Nucleus accumbens (tissue), 56 donors: ENCODE results near the gene CNGA2.
"Not testable (repeated sequence)": the region's sequence is repeated elsewhere in the genome, so short reads cannot be mapped to it uniquely, and the experiment has no call there.

ENCODE experiments used
- DNase-seq, 56 donors: peaks; one replicate each; lab custom pipeline; 2025; lab: John Stamatoyannopoulos, UW

CNGA2 gene

DNA sequence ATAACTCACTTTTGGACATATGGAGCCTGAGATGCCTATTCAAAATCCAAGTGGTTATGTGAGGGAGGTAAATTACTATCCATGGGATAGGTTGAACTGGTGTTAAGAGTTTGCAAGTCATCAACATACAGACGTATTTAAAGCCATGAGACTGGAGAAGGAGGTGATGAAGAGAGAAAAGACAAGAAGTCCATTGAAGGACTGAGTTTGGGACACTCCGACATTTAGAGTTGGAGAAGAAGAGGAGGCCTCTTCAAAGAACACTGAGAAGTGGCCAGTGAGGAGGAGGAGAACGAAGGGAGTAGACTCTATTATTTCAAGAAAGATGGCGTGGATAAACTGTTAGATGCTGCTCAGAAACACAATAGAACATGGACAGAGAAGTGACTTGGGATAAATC is at the start of gene CNGA2:
TSS of gene CNGA2 (plus strand) at position 301 of the 400 bp plus-strand sequence. CDS start 3,738 bp downstream, outside the sequence.
- DNase-seq = no peak

DNA sequence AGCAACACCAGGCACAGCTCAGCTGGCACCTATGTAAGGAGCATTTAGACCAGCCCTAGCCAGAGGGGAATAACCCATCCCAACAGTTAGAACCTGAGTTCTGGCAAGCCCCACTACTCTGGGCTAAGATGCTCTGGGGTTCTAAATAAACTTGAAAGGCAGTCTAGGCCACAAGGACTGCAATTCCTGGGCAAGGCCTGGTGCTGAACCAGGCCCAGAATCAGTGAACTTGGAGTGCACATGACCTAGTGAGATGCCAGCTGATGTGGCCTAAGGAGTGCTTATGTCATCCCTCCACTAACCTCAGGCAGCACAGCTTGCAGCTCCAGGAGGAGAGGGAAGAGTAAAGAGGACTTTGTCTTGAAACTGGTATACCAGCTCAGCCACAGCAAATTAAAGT is 46.9 kb upstream of the CNGA2 start:
- DNase-seq = no peak

GRCh38 chrX:151688695-151689094 is 45.9 kb upstream of the CNGA2 start:
- no peak for DNase-seq

- no peak for DNase-seq
These were observed 41.7 kb upstream of the CNGA2 start for GRCh38 chrX:151692825-151693224.

GRCh38 chrX:151694121-151694520 is 40.4 kb upstream of the CNGA2 start:
- DNase-seq = no peak

- peak in 1 of 56 donors; percentile 12 for DNase-seq
These were observed 39.6 kb upstream of the CNGA2 start, which contains the start of gene PRRG3 for GRCh38 chrX:151694661-151695582. TSS of gene PRRG3 (plus strand) at chrX:151695458. CDS start at chrX:151698815, 3,357 bp downstream.

DNA sequence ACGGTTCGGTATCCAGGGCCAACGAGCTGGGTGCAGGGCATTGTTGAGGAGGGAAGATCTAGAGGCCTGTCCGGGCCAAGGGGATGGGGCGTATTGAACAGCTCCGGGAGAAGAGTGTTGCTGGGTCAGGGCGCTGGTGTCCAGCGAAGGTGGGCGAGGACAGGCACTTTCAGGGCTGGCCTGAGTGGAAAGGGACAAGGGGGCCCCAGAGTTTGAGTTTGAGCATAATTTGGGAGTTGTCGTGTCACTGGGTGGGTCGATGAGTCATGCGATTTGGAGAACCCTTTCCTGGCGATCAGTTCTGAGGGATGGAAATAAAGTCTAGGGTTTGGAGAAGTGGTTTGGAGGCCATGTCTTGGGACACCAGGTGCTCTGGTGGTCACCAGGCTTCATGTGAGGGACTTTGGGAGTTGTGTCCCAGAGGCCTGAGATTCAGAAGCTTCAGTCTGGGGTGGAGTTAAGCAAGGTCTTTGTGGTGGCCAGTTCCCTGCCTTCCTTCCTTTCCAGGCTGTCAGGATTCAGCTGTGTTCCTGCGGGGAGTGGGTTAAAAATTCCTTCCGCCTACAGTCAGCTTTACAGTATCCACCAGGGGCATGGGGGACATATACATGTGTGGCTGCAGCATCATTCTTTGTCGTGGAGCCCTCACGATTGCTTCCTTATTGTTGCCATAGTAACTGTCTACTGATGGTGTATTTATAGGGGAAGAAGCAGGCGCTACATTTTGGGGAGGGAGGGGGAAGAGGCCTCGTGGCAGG is 38.8 kb upstream of the CNGA2 start:
- no peak for DNase-seq

DNA sequence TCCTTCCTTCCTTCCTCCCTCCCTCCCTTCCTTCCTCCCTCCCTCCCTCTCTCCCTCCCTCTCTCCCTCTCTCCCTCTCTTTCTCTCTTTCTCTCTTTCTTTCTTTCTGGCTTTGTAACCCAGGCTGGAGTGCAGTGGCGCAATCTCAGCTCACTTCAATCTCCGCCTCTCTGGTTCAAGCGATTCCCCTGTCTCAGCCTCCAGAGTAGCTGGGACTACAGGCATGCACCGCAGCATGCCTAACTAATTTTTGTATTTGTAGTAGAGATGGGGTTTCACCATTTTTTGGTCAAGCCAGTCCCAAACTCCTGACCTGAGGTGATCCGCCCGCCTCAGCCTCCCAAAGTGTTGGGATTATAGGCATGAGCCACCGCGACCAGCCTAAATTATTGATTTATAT is 37.5 kb upstream of the CNGA2 start:
- DNase-seq = not testable (repeated sequence)

- DNase-seq = no peak
These were observed 37.0 kb upstream of the CNGA2 start for GRCh38 chrX:151697522-151697921.

DNA sequence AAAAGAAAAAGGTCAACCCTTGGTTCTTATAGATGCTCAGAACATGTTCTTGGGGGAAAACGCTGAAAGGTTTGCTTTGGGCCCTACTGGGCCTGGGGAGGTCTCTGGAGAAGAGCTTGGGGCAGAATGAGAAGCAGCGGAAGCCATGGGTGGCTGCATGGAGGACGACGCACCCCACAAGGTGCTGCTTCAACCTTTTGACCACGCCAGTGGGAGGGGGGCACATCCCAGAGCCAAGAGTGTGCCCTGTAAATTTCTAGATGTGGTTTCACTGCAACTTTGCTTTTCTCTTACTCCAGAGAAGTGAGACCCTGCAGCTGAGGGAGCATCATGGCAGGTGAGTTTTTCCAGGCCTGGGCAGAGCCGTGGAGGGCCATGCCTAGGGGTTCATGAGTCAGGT is 36.1 kb upstream of the CNGA2 start:
- no peak for DNase-seq

DNA sequence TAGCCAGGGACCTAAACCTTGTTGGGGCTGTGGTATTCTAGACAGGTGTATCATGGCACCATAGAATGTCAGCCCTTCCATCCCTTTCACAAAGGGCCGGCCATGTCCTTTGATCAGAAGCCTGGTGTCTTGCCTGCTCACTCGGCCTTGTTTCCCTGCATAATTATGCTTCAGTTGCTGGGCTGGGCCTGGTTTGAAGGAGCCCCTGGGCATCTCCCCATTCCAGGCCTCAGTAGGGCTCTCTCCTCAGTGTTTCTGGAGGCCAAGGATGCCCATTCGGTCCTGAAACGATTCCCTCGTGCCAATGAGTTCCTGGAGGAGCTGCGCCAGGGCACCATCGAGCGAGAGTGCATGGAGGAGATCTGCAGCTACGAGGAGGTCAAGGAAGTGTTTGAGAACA is 34.8 kb upstream of the CNGA2 start:
- DNase-seq = no peak

DNA sequence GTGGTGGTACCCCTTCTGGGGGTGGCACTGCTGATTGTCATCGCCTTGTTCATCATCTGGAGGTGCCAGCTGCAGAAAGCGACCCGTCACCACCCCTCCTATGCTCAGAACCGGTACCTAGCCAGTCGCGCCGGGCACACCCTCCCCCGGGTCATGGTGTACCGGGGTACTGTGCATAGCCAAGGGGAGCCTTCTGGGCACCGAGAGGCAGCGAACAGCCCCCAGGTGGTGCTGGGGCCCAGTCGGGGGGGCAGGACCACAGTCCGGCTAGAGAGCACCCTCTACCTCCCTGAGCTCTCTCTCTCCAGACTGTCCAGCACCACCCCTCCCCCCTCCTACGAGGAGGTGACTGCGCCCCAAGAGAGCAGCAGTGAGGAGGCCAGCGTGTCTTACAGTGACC is 34.0 kb upstream of the CNGA2 start:
- DNase-seq = no peak

GRCh38 chrX:151701071-151701470 is 33.5 kb upstream of the CNGA2 start:
- DNase-seq = no peak

DNA sequence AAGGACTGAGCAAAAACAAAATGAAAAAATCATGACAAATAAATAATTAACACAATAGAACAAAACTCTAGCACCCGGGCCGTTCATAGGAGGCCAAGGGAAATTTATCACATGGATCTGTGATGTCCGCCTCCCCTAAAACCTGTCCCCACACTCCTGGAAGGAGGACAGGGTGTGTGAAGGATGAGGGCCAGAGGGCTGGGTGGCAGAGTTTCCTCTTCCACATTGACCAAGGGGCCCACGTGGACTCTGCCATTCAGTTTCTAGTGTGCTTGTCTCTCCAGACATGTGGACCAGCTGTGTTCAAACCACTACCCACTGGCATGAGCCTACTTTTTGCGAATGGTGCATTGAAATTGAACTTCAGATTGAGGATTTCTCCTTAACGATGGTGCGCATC is 33.0 kb upstream of the CNGA2 start:
- DNase-seq = no peak

- DNase-seq = no peak
These were observed 32.4 kb upstream of the CNGA2 start for GRCh38 chrX:151702026-151702714.

DNA sequence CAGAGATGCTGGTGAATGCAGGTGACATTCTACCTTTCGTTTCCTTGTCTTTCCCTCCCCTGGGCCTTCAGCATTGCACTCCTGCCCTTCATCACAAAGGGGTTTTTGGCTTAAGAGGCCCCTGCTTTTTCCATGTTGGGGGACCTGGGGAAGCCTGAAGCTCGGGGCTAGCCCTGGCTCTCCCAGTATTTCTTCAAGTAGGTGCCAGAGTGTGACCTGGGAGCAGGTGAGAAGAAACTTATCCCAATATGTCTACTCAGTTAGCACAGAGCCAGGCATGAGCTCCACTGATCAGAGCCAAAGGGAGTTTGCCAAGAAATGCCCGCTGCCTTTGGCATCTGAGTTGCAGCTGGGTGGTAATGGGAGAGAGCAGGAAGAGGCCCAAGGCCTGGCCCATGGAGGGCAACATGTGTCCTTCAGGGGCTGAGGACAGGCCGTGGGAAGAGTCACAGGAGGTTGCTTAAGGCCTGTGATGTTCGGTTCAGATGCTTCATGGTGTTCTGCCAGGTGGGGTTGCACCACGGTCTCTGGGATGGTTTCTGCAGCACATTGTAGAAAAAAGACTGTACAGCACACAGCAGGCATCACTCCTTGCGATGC is 31.7 kb upstream of the CNGA2 start:
- no peak for DNase-seq

- peak in 2 of 56 donors; percentile 1 to 7 for DNase-seq
These were observed 31.1 kb upstream of the CNGA2 start for GRCh38 chrX:151703487-151703886.

DNA sequence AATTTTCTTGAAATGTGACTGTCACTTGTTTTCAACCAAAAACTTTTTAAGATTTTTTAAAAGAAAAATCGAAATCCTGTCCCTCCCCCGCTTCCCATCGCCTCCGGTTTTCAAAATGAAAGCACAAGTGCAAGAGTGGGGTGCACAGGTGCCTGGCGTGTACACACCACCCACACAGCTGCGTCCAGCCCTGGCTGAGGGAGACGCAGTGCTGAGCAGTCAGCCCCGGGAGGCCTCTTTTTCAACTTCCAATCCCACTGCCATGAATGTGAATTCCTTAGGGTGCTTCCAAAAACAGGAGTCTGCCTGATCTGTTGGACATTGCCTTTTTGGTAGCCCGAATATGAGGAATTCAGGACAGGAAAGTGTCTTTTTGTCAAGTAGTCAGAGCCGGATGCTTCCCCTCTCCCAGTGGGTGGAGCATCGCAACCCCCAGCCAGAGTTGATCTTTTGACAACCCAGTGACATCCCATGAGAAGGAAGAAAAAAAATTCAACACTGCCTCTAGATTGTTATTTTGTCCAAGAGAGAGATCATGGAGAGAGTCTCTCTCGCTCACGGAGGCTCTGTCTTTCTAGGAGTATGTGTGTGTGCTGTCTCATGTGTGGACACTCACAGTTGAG is 30.4 kb upstream of the CNGA2 start:
- DNase-seq = no peak

DNA sequence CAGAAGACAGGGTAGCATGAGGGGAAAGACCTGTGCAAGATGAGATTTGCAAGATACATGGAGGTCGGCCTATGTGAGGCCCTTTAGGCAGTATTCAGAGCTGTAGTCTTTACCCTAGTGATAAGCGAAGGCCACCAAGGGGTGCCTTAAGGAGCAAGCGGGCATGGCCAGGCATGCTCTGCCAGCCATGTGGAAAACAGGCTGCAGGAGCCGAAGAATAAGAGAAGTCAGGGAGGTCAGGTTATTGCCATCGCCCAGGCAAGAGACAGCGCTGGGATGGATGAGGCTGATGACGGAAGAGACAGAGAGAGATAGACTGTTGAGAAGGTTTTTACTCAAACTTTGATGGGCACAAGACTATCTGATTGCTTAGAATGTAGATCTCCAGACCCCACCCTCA is 25.7 kb upstream of the CNGA2 start:
- DNase-seq = no peak

GRCh38 chrX:151710457-151710856 is 24.1 kb upstream of the CNGA2 start:
- DNase-seq = no peak
